ENCODE data around the gene TRIM47.

The TRIM47 gene, protein sequence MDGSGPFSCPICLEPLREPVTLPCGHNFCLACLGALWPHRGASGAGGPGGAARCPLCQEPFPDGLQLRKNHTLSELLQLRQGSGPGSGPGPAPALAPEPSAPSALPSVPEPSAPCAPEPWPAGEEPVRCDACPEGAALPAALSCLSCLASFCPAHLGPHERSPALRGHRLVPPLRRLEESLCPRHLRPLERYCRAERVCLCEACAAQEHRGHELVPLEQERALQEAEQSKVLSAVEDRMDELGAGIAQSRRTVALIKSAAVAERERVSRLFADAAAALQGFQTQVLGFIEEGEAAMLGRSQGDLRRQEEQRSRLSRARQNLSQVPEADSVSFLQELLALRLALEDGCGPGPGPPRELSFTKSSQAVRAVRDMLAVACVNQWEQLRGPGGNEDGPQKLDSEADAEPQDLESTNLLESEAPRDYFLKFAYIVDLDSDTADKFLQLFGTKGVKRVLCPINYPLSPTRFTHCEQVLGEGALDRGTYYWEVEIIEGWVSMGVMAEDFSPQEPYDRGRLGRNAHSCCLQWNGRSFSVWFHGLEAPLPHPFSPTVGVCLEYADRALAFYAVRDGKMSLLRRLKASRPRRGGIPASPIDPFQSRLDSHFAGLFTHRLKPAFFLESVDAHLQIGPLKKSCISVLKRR

GRCh38 chr17:75878174-75878998, at the start of gene TRIM47:
Gene TRIM47 (minus strand): TSS chr17:75878581. CDS start chr17:75878548, 33 bp downstream.
- no peak for DNase-seq (ENCODE audit: low read depth)

GRCh38 chr17:75927286-75927922, 49.0 kb upstream of the TRIM47 start:
- DNase-seq (ENCODE audit: low read depth), result no peak

DNA sequence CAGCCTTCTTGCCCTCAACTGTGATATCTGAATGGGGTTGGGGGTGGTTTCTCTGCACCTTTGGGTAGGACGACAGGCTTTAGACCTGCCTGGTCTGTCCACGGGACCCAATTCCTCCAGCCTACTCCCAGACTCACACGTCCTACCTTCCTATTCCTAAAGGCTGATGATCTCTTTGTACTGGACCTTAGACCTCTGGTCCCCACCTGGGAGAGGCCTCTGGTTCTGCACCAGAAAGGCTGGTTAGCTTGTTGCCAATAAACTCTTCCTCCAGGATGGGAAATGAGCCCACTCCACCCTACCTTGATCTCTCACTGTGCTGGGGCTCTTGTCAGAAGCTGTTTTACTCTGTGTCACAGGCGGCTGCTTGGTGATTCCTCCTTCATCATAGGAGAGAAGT, 48.1 kb upstream of the TRIM47 start:
- DNase-seq (ENCODE audit: low read depth), result no peak

GRCh38 chr17:75925912-75926311, 47.5 kb upstream of the TRIM47 start:
- DNase-seq (ENCODE audit: low read depth), result no peak

DNA sequence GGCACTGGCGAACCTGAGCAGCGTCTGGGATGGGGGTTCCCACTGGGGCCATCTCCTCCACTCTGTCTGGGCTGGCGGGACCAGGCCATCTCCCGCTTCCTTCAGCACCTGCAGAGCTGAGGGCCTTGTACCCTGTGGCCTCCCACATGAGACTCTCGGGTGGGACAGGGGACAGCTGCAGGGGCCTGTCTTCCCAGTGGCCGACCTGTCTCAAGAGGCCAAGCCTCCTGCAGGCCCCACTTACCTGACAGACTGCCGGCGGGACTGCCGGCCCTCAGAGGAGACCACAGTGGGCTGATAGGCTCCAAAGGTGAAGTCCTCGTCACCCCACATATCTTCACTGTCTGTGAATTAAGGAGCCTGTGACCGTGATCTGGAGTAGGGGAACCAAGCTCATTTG, 46.7 kb upstream of the TRIM47 start:
- DNase-seq (ENCODE audit: low read depth), result no peak

DNA sequence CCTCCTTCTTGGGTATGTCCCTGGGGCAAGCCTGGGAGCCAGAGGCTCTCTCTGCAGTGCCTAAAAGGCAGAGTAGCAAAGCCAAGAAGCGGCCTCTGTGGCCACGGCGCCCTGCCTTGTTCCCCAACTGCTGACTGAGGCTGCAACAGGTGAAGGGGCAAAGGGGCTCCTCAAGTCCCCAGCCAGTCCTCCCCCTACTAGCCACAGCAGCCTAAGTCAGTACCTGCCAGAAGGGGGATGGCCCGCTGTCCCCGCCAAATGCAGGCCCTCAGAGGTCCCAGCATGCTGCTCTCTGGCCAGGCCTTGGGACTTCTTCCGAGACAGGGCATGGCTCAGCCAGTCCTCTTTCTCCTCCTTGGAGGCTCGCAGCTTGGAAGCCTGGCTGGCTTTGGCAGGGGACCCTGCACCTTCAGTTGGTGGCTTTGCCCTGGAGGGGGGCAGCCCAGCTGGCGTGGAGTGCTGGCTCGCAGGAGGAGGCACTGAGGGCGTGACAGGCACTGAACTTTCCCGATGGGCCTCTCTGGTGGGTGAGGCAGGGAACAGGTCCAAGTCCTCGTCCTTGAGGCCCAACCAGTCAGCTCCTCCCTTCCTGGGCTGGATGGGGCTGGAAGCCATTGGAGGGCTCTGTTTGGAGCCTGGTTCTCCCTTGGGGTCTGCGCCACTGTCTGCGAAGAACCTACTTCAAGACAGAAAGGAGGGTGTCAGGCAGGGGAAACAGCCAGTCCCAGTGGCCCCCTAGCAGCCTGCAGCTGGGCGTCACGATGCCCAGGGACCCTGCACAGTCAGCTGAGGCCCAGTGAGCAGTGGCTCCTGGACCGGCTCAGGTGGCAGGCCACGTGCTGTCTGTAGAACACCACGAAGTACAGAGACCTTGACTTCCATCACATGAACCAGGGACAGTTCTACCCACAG, 44.8 kb upstream of the TRIM47 start:
- DNase-seq (ENCODE audit: low read depth), result no peak

DNA sequence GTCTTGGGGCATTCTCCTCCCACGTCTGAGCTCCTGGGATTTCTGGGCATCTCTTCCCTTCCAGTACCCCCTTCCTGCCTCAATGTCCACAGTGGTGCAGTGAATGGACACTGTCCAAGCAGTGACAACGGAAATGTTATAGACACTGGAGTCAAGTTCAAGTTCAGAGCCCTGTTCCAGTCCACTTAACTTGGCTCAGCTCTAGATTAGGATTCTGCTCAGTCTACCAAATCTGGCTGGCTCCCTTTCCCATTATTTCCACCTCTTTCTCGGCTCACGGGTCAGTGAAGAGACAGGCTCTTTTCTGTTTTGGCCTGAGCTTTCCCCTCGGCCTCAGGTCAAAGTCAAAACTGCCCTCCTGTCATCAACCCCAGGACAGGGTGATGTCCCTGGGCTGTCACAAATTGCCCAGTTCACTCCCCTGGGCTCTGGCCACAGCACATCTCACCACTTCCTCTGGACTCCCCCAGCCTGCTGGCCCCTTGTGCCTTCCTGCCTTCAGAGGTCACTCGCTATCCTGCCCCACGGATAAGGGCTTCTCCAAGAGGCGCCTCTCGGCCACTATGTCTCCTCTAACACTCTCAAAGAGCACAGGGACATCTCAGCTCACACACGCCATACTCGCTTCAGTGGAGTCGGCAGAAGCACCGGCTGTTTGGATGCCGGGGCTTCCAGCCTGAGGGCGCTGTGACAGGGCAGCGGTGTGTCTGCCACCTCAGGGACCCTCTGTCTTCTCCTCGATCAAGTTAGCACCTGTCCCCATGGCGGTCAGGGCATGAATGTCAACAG, 44.0 kb upstream of the TRIM47 start:
- no peak for DNase-seq (ENCODE audit: low read depth)

DNA sequence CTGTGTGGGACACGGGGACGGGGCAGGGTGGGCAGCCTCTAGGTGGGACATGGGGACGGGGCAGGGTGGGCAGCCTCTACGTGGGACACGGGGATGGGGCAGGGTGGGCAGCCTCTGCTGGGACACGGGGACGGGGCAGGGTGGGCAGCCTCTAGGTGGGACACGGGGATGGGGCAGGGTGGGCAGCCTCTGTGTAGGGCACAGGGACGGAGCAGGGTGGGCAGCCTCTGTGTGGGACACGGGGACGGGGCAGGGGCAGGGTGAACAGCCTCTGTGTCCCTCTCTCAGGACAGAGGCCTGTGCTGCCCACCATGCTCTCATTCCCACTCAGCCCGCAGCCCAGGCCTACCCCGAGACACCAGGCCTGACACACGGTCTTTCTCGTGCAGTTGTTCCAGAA, 43.2 kb upstream of the TRIM47 start:
- no peak for DNase-seq (ENCODE audit: low read depth)

DNA sequence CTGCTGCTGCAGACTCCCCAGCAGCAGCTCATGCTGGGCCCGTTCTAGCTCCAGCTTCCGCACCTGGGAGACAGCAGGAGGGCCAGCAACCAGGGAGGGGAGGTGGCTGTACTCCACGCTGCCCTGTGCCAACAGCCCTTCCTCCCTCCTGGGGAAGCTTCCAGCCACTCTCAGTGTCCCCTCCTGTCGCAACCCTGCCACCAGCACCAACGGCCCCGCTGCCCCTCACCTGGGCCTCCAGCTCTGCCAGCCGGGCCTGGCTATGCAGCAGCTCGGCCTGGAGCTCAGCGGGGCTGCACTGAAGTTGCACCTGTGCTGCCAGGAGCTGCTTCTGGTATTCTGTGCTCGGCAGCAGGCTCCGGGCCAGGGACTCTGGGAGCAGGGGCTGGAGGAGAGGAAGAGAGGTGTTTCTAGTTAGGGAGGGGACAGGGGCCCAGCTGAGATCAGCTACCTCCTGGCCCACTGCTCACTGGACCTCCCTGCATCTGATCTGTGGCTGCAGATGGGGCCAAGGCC, 41.7 kb upstream of the TRIM47 start:
- DNase-seq (ENCODE audit: low read depth), result no peak

- no peak for DNase-seq (ENCODE audit: low read depth)
Observed at GRCh38 chr17:75919611-75920010, 41.2 kb upstream of the TRIM47 start.

DNA sequence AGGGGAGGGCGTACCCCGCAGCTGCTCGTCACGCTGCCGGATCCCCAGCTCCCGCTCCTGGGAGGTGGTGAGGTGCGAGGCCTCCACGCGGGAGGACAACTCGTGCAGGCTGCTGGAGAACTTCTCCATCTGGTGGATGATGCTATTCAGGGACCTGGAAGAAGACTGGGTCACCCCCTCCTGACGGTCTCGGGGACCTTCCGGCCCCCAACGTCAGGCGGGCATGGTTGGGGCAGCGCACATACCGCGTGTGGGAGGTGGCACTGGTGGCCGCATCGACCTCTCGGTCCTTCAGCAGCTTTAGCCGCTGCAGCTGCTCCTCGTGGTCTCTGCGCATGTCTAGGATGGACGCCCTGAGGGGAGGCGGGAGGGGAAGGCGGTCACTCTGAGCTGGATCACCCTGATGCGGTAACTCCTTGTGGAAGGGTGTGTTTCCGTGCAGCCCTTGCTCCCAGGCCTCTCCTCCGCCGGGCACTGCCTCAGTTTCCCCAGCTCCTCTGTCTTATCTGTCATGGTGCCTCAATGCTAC, 39.6 kb upstream of the TRIM47 start:
- DNase-seq (ENCODE audit: low read depth), result no peak

DNA sequence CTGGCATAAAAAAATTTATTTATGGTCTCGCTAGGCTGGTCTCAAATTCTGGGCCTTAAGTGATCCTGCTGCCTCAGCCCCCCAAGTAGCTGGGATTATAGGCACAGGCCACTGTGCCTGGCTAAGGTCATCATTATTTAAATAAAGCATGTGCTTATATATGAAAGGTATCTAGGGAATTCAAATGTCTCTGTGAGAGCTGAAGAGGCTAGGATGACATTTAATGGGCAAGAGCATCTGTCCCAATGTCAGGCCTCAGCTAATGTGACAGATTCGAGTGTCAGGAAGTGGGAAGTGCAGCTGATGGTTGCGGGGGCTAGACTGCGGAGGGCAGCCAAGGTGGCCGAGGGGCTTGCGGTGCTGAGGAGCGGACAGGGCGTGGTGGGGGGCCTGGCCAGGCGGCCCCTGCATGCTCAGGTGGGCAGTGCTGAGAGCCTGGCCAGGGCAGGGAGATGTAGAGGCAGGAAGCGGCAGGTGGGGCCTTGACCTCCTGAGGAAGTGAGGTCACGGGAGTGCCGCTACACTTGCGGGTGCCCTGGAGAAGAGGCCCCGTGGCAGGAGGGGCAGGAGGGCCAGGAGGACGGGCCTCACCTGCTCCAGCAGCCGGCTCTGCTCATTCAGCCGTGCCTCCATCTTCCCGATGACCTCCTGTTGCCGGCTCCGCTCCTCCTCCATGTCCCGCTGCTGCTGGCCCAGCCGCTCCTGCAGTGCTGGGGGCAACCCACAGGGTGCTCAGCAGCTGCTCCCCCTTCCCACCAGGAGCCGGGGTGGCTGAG, 38.9 kb upstream of the TRIM47 start:
- DNase-seq (ENCODE audit: low read depth), result no peak

DNA sequence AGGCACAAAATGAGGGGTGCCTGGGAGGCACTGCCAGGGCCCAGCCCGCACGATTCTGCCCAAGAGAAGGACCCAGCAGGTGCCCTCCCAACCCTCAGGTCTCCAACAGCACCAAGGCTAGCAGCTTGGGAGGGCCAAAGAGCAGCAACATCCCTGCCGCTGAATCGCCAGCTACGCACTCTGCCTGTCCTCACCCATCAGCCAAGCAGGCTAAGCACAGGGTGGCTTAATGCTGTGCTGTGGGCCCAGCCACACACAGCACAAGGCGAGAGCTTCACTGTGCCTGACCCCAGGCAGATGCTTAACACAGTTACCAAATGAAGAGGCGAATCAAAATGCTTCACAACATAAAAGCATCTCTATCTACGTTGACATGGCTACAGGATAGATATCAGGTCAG, 36.9 kb upstream of the TRIM47 start:
- DNase-seq (ENCODE audit: low read depth), result no peak

DNA sequence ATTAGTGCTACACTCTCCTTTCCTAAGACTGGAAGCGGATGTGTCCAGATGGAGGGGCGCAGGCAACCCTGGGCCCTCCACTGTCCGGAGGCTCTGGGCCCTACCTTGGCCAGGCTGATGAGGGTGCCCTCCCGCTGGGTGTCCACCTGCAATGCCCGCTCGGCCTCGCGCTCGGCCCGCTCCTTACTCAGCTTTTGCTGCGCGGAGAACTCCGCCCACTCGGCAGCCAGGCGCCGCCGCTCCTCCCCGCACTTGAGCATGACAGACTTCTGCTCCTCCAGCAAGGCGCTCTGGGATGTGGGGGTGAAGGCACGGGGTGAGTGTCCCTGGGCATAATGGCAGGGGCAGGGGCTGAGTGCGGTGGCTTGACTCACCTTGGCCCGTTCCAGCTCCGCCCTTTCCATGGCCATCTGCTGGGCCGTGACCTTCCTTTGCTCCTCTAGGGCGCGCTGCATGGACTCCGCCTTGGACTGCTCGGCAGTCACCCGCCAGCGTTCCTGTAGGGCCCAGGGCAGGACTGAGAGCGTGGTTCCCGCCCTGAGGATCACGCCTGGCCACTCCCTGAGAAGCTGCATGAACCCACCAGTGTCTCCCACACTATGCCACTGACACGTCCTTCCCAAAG, 36.4 kb upstream of the TRIM47 start:
- no peak for DNase-seq (ENCODE audit: low read depth)

DNA sequence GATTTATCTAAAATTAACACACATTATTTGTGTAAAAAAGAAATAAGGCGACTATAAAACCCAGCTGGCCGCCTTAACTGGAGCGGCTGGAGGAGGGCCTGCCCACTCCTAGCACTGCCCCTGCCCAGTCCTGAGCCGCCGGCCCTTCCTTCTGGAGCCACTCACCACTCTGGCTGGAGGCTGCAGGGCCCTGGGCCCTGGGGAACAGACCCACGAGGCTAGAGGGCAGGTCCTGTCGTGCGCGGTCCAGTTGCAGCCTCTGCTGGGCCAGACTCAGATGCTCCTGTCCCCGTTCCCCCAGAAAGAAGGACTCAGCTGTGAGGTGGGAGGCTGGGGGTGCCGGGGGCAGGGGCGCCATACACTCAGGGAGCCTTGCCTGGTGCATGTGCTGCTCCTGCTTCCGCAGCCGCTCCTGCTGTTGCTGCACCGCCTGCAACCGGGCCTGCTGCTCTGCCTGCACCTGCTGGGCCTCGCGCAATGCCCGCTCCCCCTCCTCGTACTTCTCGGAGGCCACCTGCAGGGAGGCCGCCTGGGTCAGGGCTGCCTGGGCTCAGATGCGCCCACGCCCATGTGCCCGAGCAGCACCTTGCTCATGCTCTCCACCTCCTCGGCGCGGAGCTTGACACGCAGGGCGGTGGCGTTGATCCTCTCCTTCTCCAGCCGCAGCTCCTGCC, 35.3 kb upstream of the TRIM47 start:
- DNase-seq (ENCODE audit: low read depth), result no peak

GRCh38 chr17:75910699-75911098, 32.3 kb upstream of the TRIM47 start:
- DNase-seq (ENCODE audit: low read depth), result no peak

DNA sequence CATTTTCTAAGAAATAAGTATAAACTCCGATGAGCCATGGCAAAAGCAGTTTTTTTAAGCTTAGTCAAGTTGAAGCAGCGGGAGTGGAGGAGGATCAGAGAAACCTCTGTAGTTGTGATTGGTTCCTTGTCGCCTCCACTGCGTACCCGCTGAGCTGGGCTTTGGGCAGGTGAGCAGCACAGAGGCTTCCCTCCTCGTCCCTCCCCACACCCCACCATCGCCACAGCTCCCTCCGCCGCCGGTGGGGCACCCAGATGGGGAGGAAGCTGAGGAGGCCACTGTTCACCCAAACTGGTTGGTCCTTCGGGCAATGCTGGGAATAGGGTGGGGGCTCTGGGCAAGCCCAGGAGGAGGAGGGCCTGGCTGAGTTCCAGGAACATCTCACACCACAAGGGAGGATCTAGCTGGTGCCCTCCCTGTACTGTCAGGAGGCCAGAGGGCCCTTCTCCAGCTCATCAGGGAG, 31.5 kb upstream of the TRIM47 start:
- DNase-seq (ENCODE audit: low read depth), result no peak
